H1 (cell line): ENCODE measurements around the gene MGLL. TPM values are rescaled to one million over a fixed set of nuclear protein-coding genes. Genes with fewer than 3 reads are reported as not detected.
"Not testable (repeated sequence)": the region's sequence is repeated elsewhere in the genome, so short reads cannot be mapped to it uniquely, and the experiment has no call there.

Source experiments
- CTCF ChIA-PET: fragments of 300-600 bp; sonication (Branson Sonifier 250); formaldehyde crosslinking; loops from one replicate; lab custom pipeline; 2021; ENCODE audit not compliant: partially characterized antibody; lab: Charles Lee
- POLR2A ChIA-PET: fragments of 300-600 bp; sonication (Branson Sonifier 250); formaldehyde crosslinking; loops from one replicate; lab custom pipeline; 2021; ENCODE audit warnings: inconsistent platforms; ENCODE audit not compliant: partially characterized antibody; lab: Charles Lee
- DNase-seq, 2 experiments: peaks; one replicate each; pipeline versions ENCODE4 v3.0.0 to v3.0.0-alpha.2; 2010 to 2022; ENCODE audit warnings: low spot score in 2 of 2, low read depth in 1 of 2, mixed read lengths in 1 of 2
- FAIRE-seq: peaks from 2 replicates; lab custom pipeline; 2011; peaks lifted over from hg19 to GRCh38; lab: Jason Lieb, UNC
- H2AFZ ChIP-seq: 2 replicates; pipeline ENCODE4 v1.8.1; 2012; ENCODE audit warnings: low read length, inconsistent platforms
- H2AK5ac ChIP-seq: 2 replicates; pipeline ENCODE4 v1.6.1; 2013; ENCODE audit warnings: low read depth, low read length
- H2BK120ac ChIP-seq: replicated peaks from 2 replicates; pipeline ENCODE3; 2013; ENCODE audit warnings: low read depth, low read length, inconsistent platforms
- H2BK12ac ChIP-seq: 2 replicates; pipeline ENCODE4 v1.6.1; 2013; ENCODE audit warnings: low read depth, low read length
- H2BK15ac ChIP-seq: 2 replicates; pipeline ENCODE4 v1.6.1; 2013; ENCODE audit warnings: low read length
- H2BK20ac ChIP-seq: 2 replicates; pipeline ENCODE4 v1.6.1; 2013; ENCODE audit warnings: low read length
- H2BK5ac ChIP-seq: 2 replicates; pipeline ENCODE4 v1.6.1; 2013; ENCODE audit warnings: low read depth, low read length
- H3K14ac ChIP-seq: 2 replicates; pipeline ENCODE4 v1.6.1; 2013; ENCODE audit warnings: inconsistent platforms; ENCODE audit not compliant: insufficient read length
- H3K18ac ChIP-seq: 2 replicates; pipeline ENCODE4 v1.6.1; 2013; ENCODE audit warnings: low read length; ENCODE audit errors: extremely low read depth
- H3K23ac ChIP-seq: 2 replicates; pipeline ENCODE4 v1.6.1; 2013; ENCODE audit warnings: inconsistent platforms; ENCODE audit not compliant: insufficient read length
- H3K23me2 ChIP-seq: 2 replicates; pipeline ENCODE4 v1.6.1; 2013; ENCODE audit warnings: low read depth, low read length
- H3K27ac ChIP-seq: 2 replicates; pipeline ENCODE4 v1.6.1; 2011; ENCODE audit warnings: low read depth, low read length, inconsistent platforms
- H3K27me3 ChIP-seq, 4 experiments: replicated peaks in 1 of 4; 1 replicate in 1 of 4; 2 replicates in 3 of 4; pipeline versions ENCODE4 v1.6.1 to v1.8.1; 2011 to 2013; ENCODE audit warnings: low read length in 3 of 4, mild to moderate bottlenecking in 3 of 4, inconsistent platforms in 2 of 4, mixed read lengths in 2 of 4, moderate library complexity in 1 of 4; ENCODE audit not compliant: control insufficient read depth in 3 of 4, insufficient read depth in 3 of 4; ENCODE audit errors: extremely low read depth in 1 of 4
- H3K36me3 ChIP-seq, 4 experiments: 2 replicates each; pipeline versions ENCODE4 v1.6.1 to v1.8.1; 2011 to 2013; ENCODE audit warnings: mild to moderate bottlenecking in 4 of 4, low read length in 3 of 4, moderate library complexity in 2 of 4, control low read depth in 1 of 4, inconsistent platforms in 1 of 4; ENCODE audit not compliant: insufficient read depth in 4 of 4, control insufficient read depth in 2 of 4
- H3K4ac ChIP-seq: replicated peaks from 2 replicates; pipeline ENCODE3; 2013; ENCODE audit warnings: low read length, low read depth, mixed read lengths, inconsistent platforms; ENCODE audit not compliant: insufficient read length
- H3K4me1 ChIP-seq, 4 experiments: replicated peaks in 1 of 4; 1 replicate in 1 of 4; 2 replicates in 3 of 4; pipeline versions ENCODE4 v1.6.1 to v1.8.1; 2011 to 2013; ENCODE audit warnings: low read length in 3 of 4, inconsistent platforms in 2 of 4, mixed read lengths in 1 of 4; ENCODE audit not compliant: insufficient read depth in 4 of 4, control insufficient read depth in 3 of 4
- H3K4me2 ChIP-seq, 2 experiments: 2 replicates each; pipeline versions ENCODE4 v1.6.1 to v1.8.1; 2011 to 2013; ENCODE audit warnings: low read depth in 2 of 2, low read length in 2 of 2, control low read depth in 1 of 2, inconsistent platforms in 1 of 2, mild to moderate bottlenecking in 1 of 2; ENCODE audit not compliant: insufficient read depth in 1 of 2
- H3K4me3 ChIP-seq, 4 experiments: fragments of 200-600, 300-600 bp in 1 of 4; sonication (generic), shearing (Covaris generic), sonication (Bioruptor Twin) in 1 of 4; 2 replicates each; pipeline versions ENCODE4 v1.5.1 to v1.8.1; 2011 to 2016; ENCODE audit warnings: low read length in 4 of 4, low read depth in 3 of 4, control low read depth in 2 of 4, inconsistent platforms in 2 of 4, mild to moderate bottlenecking in 2 of 4, mixed read lengths in 1 of 4, moderate library complexity in 1 of 4; ENCODE audit not compliant: insufficient read depth in 2 of 4; ENCODE audit errors: extremely low read depth in 1 of 4
- H3K56ac ChIP-seq: replicated peaks from 2 replicates; pipeline ENCODE3; 2013; ENCODE audit warnings: low read depth, mild to moderate bottlenecking, mixed read lengths, low read length, inconsistent platforms; ENCODE audit not compliant: insufficient read length
- H3K79me1 ChIP-seq: 2 replicates; pipeline ENCODE4 v1.6.1; 2013; ENCODE audit warnings: low read depth, low read length, control low read depth
- H3K79me2 ChIP-seq, 2 experiments: 2 replicates each; pipeline versions ENCODE4 v1.6.1 to v1.8.1; 2012 to 2013; ENCODE audit warnings: low read length in 2 of 2, mild to moderate bottlenecking in 2 of 2, inconsistent platforms in 1 of 2; ENCODE audit not compliant: insufficient read depth in 2 of 2, control insufficient read depth in 1 of 2
- H3K9ac ChIP-seq, 4 experiments: replicated peaks in 1 of 4; 1 replicate in 1 of 4; 2 replicates in 3 of 4; pipeline versions ENCODE4 v1.6.1 to v1.8.1; 2011 to 2013; ENCODE audit warnings: low read depth in 3 of 4, low read length in 3 of 4, control low read depth in 2 of 4, mild to moderate bottlenecking in 2 of 4, moderate library complexity in 2 of 4, inconsistent platforms in 1 of 4; ENCODE audit errors: extremely low read depth in 1 of 4
- H3K9me3 ChIP-seq, 2 experiments: 2 replicates each; pipeline versions ENCODE4 v1.6.1 to v1.8.1; 2012 to 2013; ENCODE audit warnings: mild to moderate bottlenecking in 2 of 2, moderate library complexity in 2 of 2, control low read depth in 1 of 2, inconsistent platforms in 1 of 2, low read depth in 1 of 2, low read length in 1 of 2, mixed read lengths in 1 of 2; ENCODE audit not compliant: insufficient read depth in 2 of 2
- H4K20me1 ChIP-seq, 2 experiments: replicated peaks in 1 of 2; 2 replicates each; pipeline versions ENCODE3 to v1.8.1; 2011 to 2013; ENCODE audit warnings: inconsistent platforms in 2 of 2, low read length in 2 of 2, mild to moderate bottlenecking in 1 of 2; ENCODE audit not compliant: insufficient read depth in 2 of 2, control insufficient read depth in 1 of 2
- H4K5ac ChIP-seq: 2 replicates; pipeline ENCODE4 v1.6.1; 2013; ENCODE audit warnings: low read length, low read depth, mixed read lengths, inconsistent platforms; ENCODE audit not compliant: insufficient read length
- H4K8ac ChIP-seq: 2 replicates; pipeline ENCODE4 v1.8.0; 2013; ENCODE audit warnings: mild to moderate bottlenecking, moderate library complexity, low read length, inconsistent platforms; ENCODE audit not compliant: insufficient read depth; ENCODE audit errors: extremely low read depth
- H4K91ac ChIP-seq: replicated peaks from 2 replicates; pipeline ENCODE3; 2013; ENCODE audit warnings: low read length, mixed read lengths, inconsistent platforms; ENCODE audit not compliant: insufficient read length
- WGBS, 2 experiments: shearing (Covaris generic) in 1 of 2; methylation state at CpG; one replicate each; pipeline versions ENCODE4 v1.1.6 to v1.1.7; 2013 to 2015; ENCODE audit warnings: low lambda C conversion rate in 2 of 2, mixed read lengths in 2 of 2, inconsistent platforms in 1 of 2, low coverage in 1 of 2, missing lambda C conversion rate in 1 of 2; ENCODE audit not compliant: insufficient replicate concordance in 2 of 2, insufficient coverage in 1 of 2, insufficient read length in 1 of 2; ENCODE audit errors: extremely low coverage in 1 of 2, missing lambda C conversion rate in 1 of 2; 5-methylcytosine and 5-hydroxymethylcytosine counted together
- polyA plus RNA-seq, 7 experiments: library from polyadenylated mRNA; depleted of rRNA in 3 of 7; stranded (reverse) in 5 of 7; unstranded in 2 of 7; fragments of >200 nt in 5 of 7; fragments of 200-250 nt in 2 of 7; gene quantifications; 1 replicate in 5 of 7; 2 replicates in 1 of 7; 4 replicates in 1 of 7; pipeline versions ENCODE4 v1.2.1 to v1.2.3, GENCODE V29; 2011 to 2013; ENCODE audit warnings: missing spikeins in 2 of 7, mixed read lengths in 2 of 7
- total RNA-seq: library from RNA; stranded (reverse); fragmentation: NEBNext Ultra II Directional; extraction: Animal tissue kit (Norgen Biotek cat#: 25700); gene quantifications from 2 replicates; pipeline ENCODE4 v1.2.1, GENCODE V29; 2021

Gene MGLL
- total and polyA plus RNA-seq, 2 of the 8 experiments (the other 6 are each of a cell fraction or from before 2014, with no cell fraction given) = 0.05 to 0.34 TPM

DNA sequence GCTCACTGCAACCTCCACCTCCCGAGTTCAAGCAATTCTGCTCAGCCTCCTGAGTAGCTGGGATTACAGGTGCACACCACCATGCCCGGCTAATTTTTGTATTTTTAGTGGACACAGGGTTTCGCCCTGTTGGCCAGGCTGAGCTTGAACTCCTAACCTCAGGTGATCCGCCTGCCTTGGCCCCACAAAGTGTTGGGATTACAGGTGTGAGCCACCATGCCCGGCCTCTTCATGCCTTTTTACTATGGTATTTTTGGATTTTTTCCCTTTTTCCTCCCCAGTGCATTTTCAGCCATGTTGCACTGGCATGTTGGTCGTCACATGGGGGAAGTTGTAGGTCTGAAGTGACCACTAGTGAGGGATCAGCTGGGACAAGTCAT, 140.2 kb downstream of the MGLL start:
- H3K23ac ChIP-seq, H3K9ac ChIP-seq, DNase-seq, H2AFZ ChIP-seq, H3K79me1 ChIP-seq, H3K27ac ChIP-seq, H3K36me3 ChIP-seq, H2BK120ac ChIP-seq, H3K9me3 ChIP-seq, H3K4me3 ChIP-seq, H3K4me1 ChIP-seq, H3K4ac ChIP-seq, H4K20me1 ChIP-seq, H2AK5ac ChIP-seq, H3K4me2 ChIP-seq, H4K8ac ChIP-seq, H4K91ac ChIP-seq, H3K14ac ChIP-seq, H3K79me2 ChIP-seq, FAIRE-seq, H3K27me3 ChIP-seq, H3K56ac ChIP-seq, H2BK20ac ChIP-seq: not testable (repeated sequence)
- Histone ChIP-seq H4K5ac (peak overlapping the region; percentile 22), H2BK12ac (peak overlapping the region; percentile 50; the same call in 1 of the 2 replicates), H2BK15ac (peak overlapping the region; percentile 81; the same call in 1 of the 2 replicates), H2BK5ac (0 out of 2 replicates have a peak overlapping the region, but pooled peaks have one; percentile 35), H3K23me2 (peaks cover 13% of the 10 kb centered on the region; the same call in 1 of the 2 replicates), H3K18ac (peak overlapping the region; percentile 48; the same call in 1 of the 2 replicates)
- WGBS, 2 experiments = 92% methylated on average over 5 of the region's 6 CpGs; no CpG with 5 or more reads in 1 of the 2 experiments
- ChIA-PET POLR2A (interaction anchor here (0.6 kb wide), 1 partner anchor 33 kb away, joined by 4 read pairs; no protein-coding TSS in a partner anchor), CTCF (interaction anchor here (0.6 to 9.6 kb wide), 10 partner anchors 11 to 277 kb away, joined by 3 to 172 read pairs (median 4); no protein-coding TSS in a partner anchor)
